Fibroblast of lung (primary cell): ENCODE results near the gene ROR2. TPM values are rescaled to one million over a fixed set of nuclear protein-coding genes. Genes with fewer than 3 reads are reported as not detected.
"Not testable (repeated sequence)": the region's sequence is repeated elsewhere in the genome, so short reads cannot be mapped to it uniquely, and the experiment has no call there.

Experiments
- DNase-seq, 2 donors: peaks; one replicate each; pipeline versions ENCODE4 v3.0.0 to v3.0.0-alpha.2; 2010; ENCODE audit warnings: low read depth in 2 of 2
- H2AFZ ChIP-seq: 2 replicates; pipeline ENCODE4 v1.5.1; 2012; ENCODE audit warnings: low read length, control low read depth, inconsistent platforms
- H3K27ac ChIP-seq: 2 replicates; pipeline ENCODE4 v1.5.1; 2011; ENCODE audit warnings: low read length, control low read depth; ENCODE audit not compliant: insufficient read depth
- H3K27me3 ChIP-seq: 2 replicates; pipeline ENCODE4 v1.5.1; 2011; ENCODE audit warnings: mild to moderate bottlenecking, low read length; ENCODE audit not compliant: control insufficient read depth, insufficient read depth
- H3K36me3 ChIP-seq: 2 replicates; pipeline ENCODE4 v1.5.1; 2011; ENCODE audit warnings: low read length; ENCODE audit not compliant: control insufficient read depth, insufficient read depth
- H3K4me1 ChIP-seq: 2 replicates; pipeline ENCODE4 v1.5.1; 2011; ENCODE audit warnings: low read length; ENCODE audit not compliant: control insufficient read depth, insufficient read depth; ENCODE audit errors: extremely low read depth
- H3K4me2 ChIP-seq: 2 replicates; pipeline ENCODE4 v1.5.1; 2011; ENCODE audit warnings: low read length, control low read depth; ENCODE audit not compliant: insufficient read depth; ENCODE audit errors: extremely low read depth
- H3K4me3 ChIP-seq, 4 experiments: fragments of 200-600 bp in 1 of 4; sonication (generic) in 1 of 4; replicated peaks in 1 of 4; 2 replicates each; pipeline ENCODE4 v1.5.1; 2011 to 2016; ENCODE audit warnings: low read length in 4 of 4, low read depth in 3 of 4, mild to moderate bottlenecking in 3 of 4, control low read depth in 2 of 4, inconsistent platforms in 1 of 4, mixed read lengths in 1 of 4; ENCODE audit not compliant: insufficient read depth in 1 of 4; ENCODE audit errors: control extremely low read depth in 1 of 4
- H3K79me2 ChIP-seq: 2 replicates; pipeline ENCODE4 v1.5.1; 2012; ENCODE audit warnings: mild to moderate bottlenecking, low read length, inconsistent platforms; ENCODE audit not compliant: control insufficient read depth, insufficient read depth
- H3K9ac ChIP-seq: 2 replicates; pipeline ENCODE4 v1.5.1; 2011; ENCODE audit warnings: mild to moderate bottlenecking, low read length, control low read depth; ENCODE audit not compliant: insufficient read depth
- H3K9me3 ChIP-seq: 2 replicates; pipeline ENCODE4 v1.5.1; 2012; ENCODE audit warnings: low read depth, low read length; ENCODE audit not compliant: control insufficient read depth, insufficient read depth
- H4K20me1 ChIP-seq: 2 replicates; pipeline ENCODE4 v1.5.1; 2011; ENCODE audit warnings: low read length; ENCODE audit not compliant: control insufficient read depth, insufficient read depth; ENCODE audit errors: extremely low read depth
- CTCF ChIP-seq, 2 donors: IDR thresholded peaks in 1 of 2; conservative IDR thresholded peaks in 1 of 2; 1 replicate in 1 of 2; 2 replicates in 1 of 2; pipeline ENCODE4 v1.5.1; 2011 to 2012; ENCODE audit warnings: low read length in 2 of 2, control low read depth in 1 of 2, inconsistent platforms in 1 of 2, low read depth in 1 of 2, mild to moderate bottlenecking in 1 of 2
- EZH2 ChIP-seq: IDR thresholded peaks from 2 replicates; pipeline ENCODE4 v1.5.1; 2012; ENCODE audit warnings: low read length, control low read depth, mild to moderate bottlenecking; ENCODE audit errors: missing control alignments
- polyA plus RNA-seq, 2 donors: library from polyadenylated mRNA; depleted of rRNA in 1 of 2; stranded (reverse) in 1 of 2; unstranded in 1 of 2; fragments of >200 nt; gene quantifications; 2 replicates each; pipeline ENCODE4 v1.2.1, GENCODE V29; 2011 to 2012; ENCODE audit warnings: missing spikeins in 1 of 2
- total RNA-seq: library from RNA; depleted of rRNA; stranded (reverse); fragments of >200 nt; gene quantifications from 2 replicates; pipeline ENCODE4 v1.2.1, GENCODE V29; 2014

ROR2 gene
- total and polyA plus RNA-seq, 2 donors (not counting 1 experiment from before 2014, with no cell fraction given) = 2.3 to 27.9 TPM

GRCh38 chr9:91628892-91629291, 321.1 kb downstream of the ROR2 start:
- Histone ChIP-seq H3K9ac (no peak overlapping the region), H3K27me3 (no peaks in the 10 kb centered on the region), H3K36me3 (no peaks in the 10 kb centered on the region), H3K4me3 (no peak overlapping the region), H4K20me1 (no peaks in the 10 kb centered on the region), H3K27ac (no peak overlapping the region), H3K9me3 (no peaks in the 10 kb centered on the region), H3K4me1 (no peaks in the 10 kb centered on the region), H2AFZ (no peak overlapping the region), H3K79me2 (no peaks in the 10 kb centered on the region), H3K4me2 (no peak overlapping the region)
- TF ChIP-seq CTCF (conservative IDR thresholded peaks at IDR 0.05 in 1 of 2, IDR thresholded peaks at IDR 0.05 in 1 of 2; ENCODE audit: low read depth in 1 of 2, low read length in 2 of 2) (no peak), EZH2 (no peak)
- no peak for DNase-seq

GRCh38 chr9:91625331-91625730, 324.7 kb downstream of the ROR2 start:
- no peak overlapping the region for H3K4me2 ChIP-seq
- H3K79me2 ChIP-seq = no peaks in the 10 kb centered on the region
- no peak overlapping the region for H3K4me3 ChIP-seq
- no peaks in the 10 kb centered on the region for H3K36me3 ChIP-seq
- H3K27me3 ChIP-seq = no peaks in the 10 kb centered on the region
- no peak for TF ChIP-seq EZH2
- TF ChIP-seq CTCF (conservative IDR thresholded peaks at IDR 0.05 in 1 of 2, IDR thresholded peaks at IDR 0.05 in 1 of 2; ENCODE audit: low read depth in 1 of 2, low read length in 2 of 2) = no peak
- no peak overlapping the region for H3K27ac ChIP-seq
- DNase-seq = no peak
- H3K4me1 ChIP-seq = no peaks in the 10 kb centered on the region
- H3K9me3 ChIP-seq = no peaks in the 10 kb centered on the region
- no peaks in the 10 kb centered on the region for H4K20me1 ChIP-seq
- no peak overlapping the region for H3K9ac ChIP-seq
- no peak overlapping the region for H2AFZ ChIP-seq

- no peaks in the 10 kb centered on the region for H3K79me2 ChIP-seq
- H4K20me1 ChIP-seq = no peaks in the 10 kb centered on the region
- peak in 1 of 2 donors; percentile 10 for DNase-seq
- H3K9ac ChIP-seq = no peak overlapping the region
- H3K9me3 ChIP-seq = no peaks in the 10 kb centered on the region
- no peaks in the 10 kb centered on the region for H3K4me1 ChIP-seq
- no peaks in the 10 kb centered on the region for H3K27me3 ChIP-seq
- H3K27ac ChIP-seq = no peak overlapping the region
- no peaks in the 10 kb centered on the region for H3K36me3 ChIP-seq
- TF ChIP-seq CTCF (conservative IDR thresholded peaks at IDR 0.05 in 1 of 2, IDR thresholded peaks at IDR 0.05 in 1 of 2; ENCODE audit: low read depth in 1 of 2, low read length in 2 of 2) (no peak), EZH2 (no peak)
- H3K4me3 ChIP-seq = no peak overlapping the region
- H2AFZ ChIP-seq = no peak overlapping the region
- no peak overlapping the region for H3K4me2 ChIP-seq
Measured at GRCh38 chr9:91623004-91623403, 327.0 kb downstream of the ROR2 start.

- DNase-seq, H3K27ac ChIP-seq: not testable (repeated sequence)
Measured at GRCh38 chr9:91622121-91622520, 327.9 kb downstream of the ROR2 start.

GRCh38 chr9:91614044-91614443, 336.0 kb downstream of the ROR2 start:
- not testable (repeated sequence) for H3K27me3 ChIP-seq, H2AFZ ChIP-seq, H3K27ac ChIP-seq, H3K36me3 ChIP-seq, H3K9ac ChIP-seq, H3K4me3 ChIP-seq, H3K79me2 ChIP-seq, H3K9me3 ChIP-seq, DNase-seq, H3K4me2 ChIP-seq, H4K20me1 ChIP-seq, H3K4me1 ChIP-seq

More at GRCh38 chr9:91622121-91622520, 327.9 kb downstream of the ROR2 start:
- H2AFZ ChIP-seq, H3K9ac ChIP-seq, H3K4me2 ChIP-seq, H3K27me3 ChIP-seq, H3K79me2 ChIP-seq, H3K4me1 ChIP-seq, H3K4me3 ChIP-seq, H4K20me1 ChIP-seq, H3K36me3 ChIP-seq, H3K9me3 ChIP-seq: not testable (repeated sequence)
